Naive B cell (primary cell): ENCODE data around the gene ASXL2. TPM values are rescaled to one million over a fixed set of nuclear protein-coding genes. Genes with fewer than 3 reads are reported as not detected.

Experiments
- ATAC-seq, 2 donors: fragments of 150-1000 bp; cut with Tn5 transposase; 2 replicates each; pipeline ENCODE4 v1.10.0; 2021; ENCODE audit warnings: low read depth in 2 of 2, mild to moderate bottlenecking in 2 of 2, moderate library complexity in 2 of 2
- DNase-seq: peaks from one replicate; pipeline ENCODE4 v3.0.0; 2022
- H3K27ac Mint-ChIP-seq, 6 donors: one replicate each; pipeline ENCODE4 v1.8.0; 2020 to 2022; ENCODE audit warnings: mild to moderate bottlenecking in 6 of 6, mixed read lengths in 6 of 6, moderate library complexity in 5 of 6, inconsistent platforms in 2 of 6
- H3K27me3 Mint-ChIP-seq, 3 donors: one replicate each; pipeline ENCODE4 v1.8.0; 2021 to 2022; ENCODE audit warnings: mixed read lengths in 3 of 3, mild to moderate bottlenecking in 1 of 3
- H3K36me3 Mint-ChIP-seq, 2 donors: one replicate each; pipeline ENCODE4 v1.8.0; 2020 to 2022; ENCODE audit warnings: mixed read lengths in 2 of 2, inconsistent platforms in 1 of 2, mild to moderate bottlenecking in 1 of 2
- H3K4me1 Mint-ChIP-seq, 3 donors: one replicate each; pipeline ENCODE4 v1.8.0; 2020 to 2022; ENCODE audit warnings: mixed read lengths in 3 of 3, inconsistent platforms in 1 of 3, mild to moderate bottlenecking in 1 of 3, moderate library complexity in 1 of 3
- H3K4me3 Mint-ChIP-seq, 8 donors: one replicate each; pipeline ENCODE4 v1.8.0; 2020 to 2022; ENCODE audit warnings: mild to moderate bottlenecking in 8 of 8, mixed read lengths in 8 of 8, moderate library complexity in 8 of 8, inconsistent platforms in 2 of 8
- H3K9me3 Mint-ChIP-seq, 7 donors: one replicate each; pipeline ENCODE4 v1.8.0; 2020 to 2022; ENCODE audit warnings: mixed read lengths in 7 of 7, mild to moderate bottlenecking in 5 of 7, inconsistent platforms in 2 of 7, moderate library complexity in 1 of 7
- polyA plus RNA-seq, 6 donors: library from polyadenylated mRNA; unstranded; fragments of 300-500 nt; fragmentation: Illumina TruSeq; gene quantifications; one replicate each; pipeline ENCODE4 v1.2.3, GENCODE V29; 2021; ENCODE audit warnings: low read depth in 6 of 6

The ASXL2 gene
- polyA plus RNA-seq, 6 donors from 2014 or later: 2.6 to 13.8 (median 8.9) TPM

DNA sequence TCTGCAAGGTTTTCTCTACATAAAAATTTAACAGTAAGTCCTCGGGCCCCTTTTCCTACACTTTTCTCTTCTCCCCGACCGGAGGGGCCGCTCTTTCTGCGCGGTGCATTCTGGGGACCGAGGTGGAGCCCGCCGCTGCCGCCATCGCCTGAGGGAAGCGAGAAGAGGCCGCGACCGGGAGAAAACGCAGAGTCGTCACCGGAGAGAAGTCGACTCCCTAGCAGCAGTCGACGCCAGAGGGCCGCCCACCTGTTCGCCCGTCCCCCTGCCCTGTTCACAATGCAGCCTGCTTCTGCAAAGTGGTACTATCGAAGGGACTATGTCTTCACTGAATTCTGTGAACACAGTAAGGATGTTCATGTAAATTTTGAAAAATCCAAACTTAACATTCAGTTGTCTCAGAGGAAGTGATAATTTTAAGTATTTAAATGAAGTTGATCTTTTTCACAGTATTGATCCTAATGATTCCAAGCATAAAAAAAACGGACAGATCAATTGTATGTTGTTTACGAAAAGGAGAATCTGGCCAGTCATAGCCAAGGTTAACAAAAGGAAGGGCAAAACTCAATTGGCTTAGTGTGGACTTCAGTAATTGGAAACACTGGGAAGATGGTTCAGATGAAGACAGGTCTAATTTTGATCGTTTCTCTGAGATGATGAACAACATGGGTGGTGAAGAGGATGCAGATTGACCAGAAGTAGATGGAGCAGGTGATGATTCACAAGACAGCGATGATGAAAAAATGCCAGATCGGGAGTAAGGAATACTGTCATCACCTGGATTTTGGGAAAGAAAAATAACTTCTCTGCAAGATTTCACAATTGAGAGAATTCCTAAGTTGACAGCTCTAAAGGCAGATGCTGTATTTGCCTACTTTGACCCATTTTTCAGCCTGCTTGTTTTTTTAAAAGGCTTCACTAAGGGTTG lies 55.8 kb downstream of the ASXL2 start:
- no peaks in the 10 kb centered on the region for H3K27me3 Mint-ChIP-seq
- ATAC-seq (peak; percentile 99), DNase-seq (peak; percentile 50)
- H3K9me3 Mint-ChIP-seq: no peaks in the 10 kb centered on the region
- H3K4me1 Mint-ChIP-seq: peaks cover 32 to 50% (median 37%) of the 10 kb centered on the region in 3 donors
- peak overlapping the region; percentile 65 to 89 (median 83) for H3K4me3 Mint-ChIP-seq
- H3K27ac Mint-ChIP-seq: peak overlapping the region in 5 of 6 donors; percentile 44 to 93 (median 83)
- peaks cover 0 to 1% of the 10 kb centered on the region in 2 donors for H3K36me3 Mint-ChIP-seq

DNA sequence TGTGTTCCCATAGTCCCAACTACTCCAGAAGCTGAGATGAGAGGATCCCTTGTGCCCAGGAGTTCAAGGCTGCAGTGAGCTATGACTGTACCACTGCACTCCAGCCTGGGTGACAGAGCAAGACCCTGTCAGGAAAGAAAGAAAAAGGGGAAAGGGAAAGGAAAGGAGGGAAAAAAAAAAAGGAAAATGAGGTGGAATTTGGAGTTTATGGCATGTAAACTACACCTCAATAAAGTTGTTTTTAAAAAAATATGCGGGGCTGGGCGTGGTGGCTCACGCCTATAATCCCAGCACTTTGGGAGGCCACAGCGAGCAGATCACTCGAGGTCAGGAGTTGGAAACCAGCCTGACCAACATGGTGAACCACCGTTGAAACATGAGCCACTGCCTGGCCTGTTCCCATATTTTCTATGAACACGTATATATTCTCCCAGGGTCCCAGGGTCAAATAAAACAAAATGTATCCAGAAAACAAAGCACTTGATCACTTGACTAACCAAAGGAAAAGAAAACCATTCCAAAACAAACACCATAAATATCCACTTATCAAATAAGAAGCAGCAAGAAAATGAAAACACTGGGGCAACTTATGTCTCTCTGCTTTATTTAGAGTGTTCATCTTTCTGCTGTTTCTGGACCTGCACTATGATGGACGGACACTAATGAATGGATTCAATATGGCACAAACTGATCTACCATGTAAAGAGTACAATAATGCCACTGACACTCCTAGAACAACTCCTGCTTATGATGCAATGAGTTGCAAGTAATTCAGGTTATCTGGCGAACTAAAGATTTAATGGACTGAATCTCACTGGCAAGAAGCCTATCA lies 56.8 kb downstream of the ASXL2 start:
- DNase-seq: no peak
- H3K4me3 Mint-ChIP-seq: peak overlapping the region; percentile 65 to 89 (median 83)
- peaks cover 38 to 51% (median 39%) of the 10 kb centered on the region in 3 donors for H3K4me1 Mint-ChIP-seq
- no peak for ATAC-seq
- H3K36me3 Mint-ChIP-seq: no peaks in the 10 kb centered on the region
- H3K27me3 Mint-ChIP-seq: no peaks in the 10 kb centered on the region
- no peaks in the 10 kb centered on the region for H3K9me3 Mint-ChIP-seq
- H3K27ac Mint-ChIP-seq: peak overlapping the region in 4 of 6 donors; percentile 3 to 93 (median 74)

DNA sequence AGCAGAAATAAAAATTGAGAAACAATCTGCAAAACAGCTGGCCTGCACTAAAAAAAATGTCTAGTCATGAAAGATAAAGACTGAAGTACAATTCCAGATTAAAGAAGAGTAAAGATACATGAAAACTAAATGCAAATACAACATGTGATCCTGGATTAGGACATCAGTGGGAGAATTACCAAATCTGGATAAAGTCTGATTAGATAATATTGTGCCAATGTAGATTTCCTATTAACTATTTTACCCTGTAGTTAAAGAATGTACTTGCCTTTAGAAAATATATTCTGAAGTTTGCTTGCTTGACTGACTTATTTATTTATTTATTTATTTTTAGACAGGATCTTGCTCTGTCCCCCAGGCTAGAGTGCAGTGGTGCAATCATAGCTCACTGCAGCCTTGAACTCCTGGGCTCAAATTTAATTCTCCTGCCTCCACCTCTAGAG lies 58.7 kb downstream of the ASXL2 start:
- H3K27me3 Mint-ChIP-seq: no peaks in the 10 kb centered on the region
- no peaks in the 10 kb centered on the region for H3K9me3 Mint-ChIP-seq
- H3K4me3 Mint-ChIP-seq: no peak overlapping the region
- ATAC-seq (no peak), DNase-seq (no peak)
- H3K27ac Mint-ChIP-seq: peak overlapping the region in 1 of 6 donors; percentile 63
- H3K36me3 Mint-ChIP-seq: no peaks in the 10 kb centered on the region
- H3K4me1 Mint-ChIP-seq: peaks cover 30 to 46% (median 43%) of the 10 kb centered on the region in 3 donors

DNA sequence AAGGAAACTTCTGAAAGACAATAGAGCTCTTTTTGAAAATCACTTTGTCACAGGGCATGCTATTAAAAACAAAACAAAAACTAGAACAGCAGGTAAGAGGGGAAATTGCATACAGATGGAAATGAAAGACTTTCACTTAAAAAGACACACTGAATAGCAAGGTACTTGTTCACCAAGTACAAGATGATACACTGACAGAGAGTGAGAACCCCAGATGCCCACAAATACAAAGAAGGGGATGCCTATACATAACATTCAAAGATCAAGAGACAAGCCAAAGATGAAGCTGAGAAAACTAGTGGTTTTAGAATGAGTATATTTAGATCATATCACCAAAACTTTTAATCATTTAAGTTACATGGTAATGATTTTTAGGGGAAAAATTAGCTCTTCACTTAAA lies 60.7 kb downstream of the ASXL2 start:
- Mint-ChIP-seq H3K27me3 (no peaks in the 10 kb centered on the region), H3K4me3 (no peak overlapping the region)
- ATAC-seq: no peak

DNA sequence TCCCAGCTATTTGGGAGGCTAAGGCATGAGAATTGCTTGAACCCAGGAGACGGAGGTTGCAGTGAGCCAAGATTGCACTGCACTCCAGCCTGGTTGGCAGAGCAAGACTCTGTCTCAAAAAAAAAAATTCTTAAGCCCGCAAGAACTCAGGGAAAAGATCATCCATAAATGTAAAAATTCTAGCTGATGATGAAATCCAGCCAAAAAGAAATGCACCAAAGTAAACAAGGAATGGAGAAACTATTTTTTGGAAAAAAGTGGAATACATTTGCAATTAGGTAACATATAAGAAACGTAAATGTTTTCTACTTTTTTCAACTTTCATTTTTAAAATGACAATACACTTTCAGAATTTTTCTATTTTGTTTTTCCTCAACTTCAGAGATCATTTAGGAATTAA lies 61.3 kb downstream of the ASXL2 start:
- no peak for DNase-seq
- peaks cover 24 to 44% (median 42%) of the 10 kb centered on the region in 3 donors for H3K4me1 Mint-ChIP-seq
- no peaks in the 10 kb centered on the region for H3K36me3 Mint-ChIP-seq
- H3K27me3 Mint-ChIP-seq: no peaks in the 10 kb centered on the region
- H3K4me3 Mint-ChIP-seq: no peak overlapping the region
- H3K27ac Mint-ChIP-seq: no peak overlapping the region
- ATAC-seq: no peak
- no peaks in the 10 kb centered on the region for H3K9me3 Mint-ChIP-seq

More for the DNA sequence above, 60.7 kb downstream of the ASXL2 start:
- DNase-seq: no peak
- Mint-ChIP-seq H3K36me3 (no peaks in the 10 kb centered on the region), H3K27ac (peak overlapping the region in 1 of 6 donors; percentile 71), H3K9me3 (no peaks in the 10 kb centered on the region), H3K4me1 (peaks cover 30 to 48% (median 47%) of the 10 kb centered on the region in 3 donors)

DNA sequence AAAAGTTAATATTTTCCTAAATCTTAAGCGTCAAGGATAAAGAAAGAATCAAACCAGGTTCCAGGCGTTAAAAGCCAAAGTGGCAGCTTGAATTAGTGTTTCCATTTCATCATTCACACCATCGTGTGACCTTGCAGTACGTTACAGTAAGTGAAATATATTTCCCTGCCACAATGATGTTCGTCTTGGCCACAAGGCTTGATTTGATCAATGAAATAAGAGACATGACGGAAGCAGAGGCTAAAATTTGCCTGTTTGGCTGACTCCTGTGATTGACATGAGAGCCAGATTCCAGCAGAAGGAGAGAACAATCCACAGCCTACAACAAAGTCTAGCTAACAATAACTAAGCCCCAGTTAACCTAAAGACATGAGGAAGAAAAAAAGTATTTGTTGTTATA lies 62.0 kb downstream of the ASXL2 start:
- H3K27ac Mint-ChIP-seq: peak overlapping the region in 1 of 6 donors; percentile 54
- no peaks in the 10 kb centered on the region for H3K36me3 Mint-ChIP-seq
- no peaks in the 10 kb centered on the region for H3K9me3 Mint-ChIP-seq
- H3K4me1 Mint-ChIP-seq: peaks cover 19 to 38% (median 35%) of the 10 kb centered on the region in 3 donors
- DNase-seq: no peak
- H3K4me3 Mint-ChIP-seq: no peak overlapping the region
- no peak for ATAC-seq
- H3K27me3 Mint-ChIP-seq: no peaks in the 10 kb centered on the region

DNA sequence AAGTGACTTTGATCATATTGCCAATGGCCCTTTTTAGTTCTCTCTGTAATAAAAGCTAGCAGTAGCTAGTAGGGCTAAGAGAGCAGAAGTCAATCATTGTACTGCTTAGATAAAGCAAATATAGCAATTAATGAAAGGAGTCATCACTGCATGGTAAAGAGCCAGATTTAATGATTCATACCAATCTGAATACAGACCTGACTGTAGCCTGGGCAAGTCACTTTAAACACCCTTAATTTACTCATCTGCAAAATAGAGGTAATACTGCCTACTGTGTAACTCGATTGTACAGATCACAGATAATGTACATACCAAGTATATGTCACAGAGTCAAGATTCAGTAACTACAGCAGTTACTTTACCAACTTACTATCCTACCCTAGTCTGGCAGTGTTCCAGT lies 63.6 kb downstream of the ASXL2 start:
- no peak for DNase-seq
- H3K36me3 Mint-ChIP-seq: peaks cover 9 to 10% of the 10 kb centered on the region in 2 donors
- no peaks in the 10 kb centered on the region for H3K9me3 Mint-ChIP-seq
- H3K27me3 Mint-ChIP-seq: no peaks in the 10 kb centered on the region
- H3K4me3 Mint-ChIP-seq: no peak overlapping the region
- H3K27ac Mint-ChIP-seq: peak overlapping the region in 1 of 6 donors; percentile 20
- ATAC-seq: no peak
- peaks cover 29 to 48% (median 43%) of the 10 kb centered on the region in 3 donors for H3K4me1 Mint-ChIP-seq

DNA sequence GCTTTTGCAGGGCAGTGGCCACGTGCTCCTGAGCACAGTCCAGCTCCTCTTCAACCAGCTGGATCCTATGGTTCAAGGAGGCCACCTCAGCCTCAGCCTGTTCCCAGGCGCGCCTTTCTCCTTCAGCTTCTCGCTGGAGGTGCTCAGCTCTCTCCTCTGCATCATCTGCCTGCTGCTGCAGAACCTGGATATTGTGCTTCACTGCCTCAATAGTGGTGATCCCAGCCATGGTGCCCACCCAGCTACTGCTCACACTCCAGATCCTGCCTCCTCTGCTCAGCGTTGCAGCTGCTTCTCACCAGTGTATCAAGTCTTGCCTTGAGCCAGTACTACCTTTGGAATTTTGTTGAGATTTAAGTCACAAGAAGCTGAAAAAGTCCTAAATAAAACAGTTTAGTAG lies 67.9 kb downstream of the ASXL2 start:
- peaks cover 22 to 34% (median 25%) of the 10 kb centered on the region in 3 donors for H3K4me1 Mint-ChIP-seq
- ATAC-seq: no peak
- H3K4me3 Mint-ChIP-seq: no peak overlapping the region
- H3K9me3 Mint-ChIP-seq: no peaks in the 10 kb centered on the region
- H3K27me3 Mint-ChIP-seq: no peaks in the 10 kb centered on the region
- H3K36me3 Mint-ChIP-seq: peaks cover 9 to 11% of the 10 kb centered on the region in 2 donors
- DNase-seq: no peak
- H3K27ac Mint-ChIP-seq: peak overlapping the region in 3 of 6 donors; percentile 8 to 60 (median 59)

DNA sequence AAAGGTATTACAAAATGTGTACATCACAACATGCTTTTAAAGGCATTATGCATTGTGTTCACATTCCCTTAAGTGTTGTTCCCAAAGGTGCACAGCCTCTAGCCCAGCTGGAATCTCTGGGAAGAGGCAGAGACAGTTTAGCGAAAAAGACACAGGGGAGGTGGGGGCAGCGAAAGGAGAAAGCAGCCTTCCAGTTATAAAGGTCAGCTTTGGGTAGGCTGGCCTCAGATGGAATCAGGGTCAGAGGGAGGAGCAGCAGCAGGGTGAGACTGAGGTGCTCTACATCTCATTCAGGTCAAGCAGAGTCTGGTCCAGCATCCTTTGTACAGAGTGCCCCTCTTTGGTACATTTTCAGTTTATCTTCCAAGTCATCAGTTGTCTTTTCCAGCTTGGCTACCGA lies 68.6 kb downstream of the ASXL2 start:
- H3K4me1 Mint-ChIP-seq: peaks cover 18 to 29% (median 20%) of the 10 kb centered on the region in 3 donors
- peaks cover 9 to 11% of the 10 kb centered on the region in 2 donors for H3K36me3 Mint-ChIP-seq
- no peak for DNase-seq
- no peak overlapping the region for H3K4me3 Mint-ChIP-seq
- H3K27ac Mint-ChIP-seq: peak overlapping the region in 4 of 6 donors; percentile 8 to 60 (median 36)
- no peak for ATAC-seq
- H3K27me3 Mint-ChIP-seq: no peaks in the 10 kb centered on the region
- no peaks in the 10 kb centered on the region for H3K9me3 Mint-ChIP-seq

DNA sequence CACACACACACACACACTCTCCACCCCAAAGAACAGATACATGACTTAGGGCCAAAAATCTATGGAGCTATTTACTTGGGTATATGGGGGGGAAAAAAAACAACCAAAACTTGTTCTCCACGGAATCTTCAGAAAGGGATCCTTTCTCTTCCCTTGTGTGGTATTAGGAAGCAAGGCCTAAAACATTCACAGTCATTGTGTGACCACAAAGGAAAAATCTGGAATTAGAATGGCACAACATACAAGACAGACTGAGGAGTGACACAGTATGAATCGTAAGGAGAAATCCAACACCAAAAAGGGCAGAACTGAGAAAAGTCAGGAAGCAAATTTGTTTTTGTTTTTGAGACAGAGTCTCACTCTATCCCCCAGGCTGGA lies 70.3 kb downstream of the ASXL2 start:
- ATAC-seq (no peak), DNase-seq (no peak)
- H3K9me3 Mint-ChIP-seq: no peaks in the 10 kb centered on the region
- H3K27ac Mint-ChIP-seq: no peak overlapping the region
- H3K36me3 Mint-ChIP-seq: peaks cover 9 to 11% of the 10 kb centered on the region in 2 donors
- H3K4me1 Mint-ChIP-seq: peaks cover 13 to 26% (median 18%) of the 10 kb centered on the region in 3 donors
- no peaks in the 10 kb centered on the region for H3K27me3 Mint-ChIP-seq
- no peak overlapping the region for H3K4me3 Mint-ChIP-seq

DNA sequence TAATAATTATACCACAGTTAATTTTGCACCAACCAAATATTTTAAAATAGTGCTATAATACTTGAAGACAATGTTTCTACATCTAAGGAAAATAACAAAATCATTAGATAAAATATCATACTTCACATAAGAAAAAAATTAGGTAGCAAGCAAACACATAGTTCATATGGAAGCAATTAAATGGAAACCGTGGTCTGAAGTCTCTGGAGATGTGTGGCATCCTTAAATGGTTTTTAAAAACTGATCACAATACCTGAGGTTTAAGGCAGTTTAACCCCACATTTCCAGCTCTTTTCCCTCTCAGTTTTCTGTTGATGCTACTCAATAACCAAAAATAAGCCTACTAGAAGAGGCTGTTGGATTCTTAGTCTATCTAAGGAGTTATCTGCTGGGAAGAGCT lies 71.3 kb downstream of the ASXL2 start:
- Mint-ChIP-seq H3K27ac (peak overlapping the region in 1 of 6 donors; percentile 20), H3K4me3 (no peak overlapping the region), H3K27me3 (no peaks in the 10 kb centered on the region), H3K36me3 (peaks cover 9 to 11% of the 10 kb centered on the region in 2 donors), H3K9me3 (no peaks in the 10 kb centered on the region), H3K4me1 (peaks cover 8 to 22% (median 14%) of the 10 kb centered on the region in 3 donors)
- ATAC-seq (no peak), DNase-seq (no peak)

DNA sequence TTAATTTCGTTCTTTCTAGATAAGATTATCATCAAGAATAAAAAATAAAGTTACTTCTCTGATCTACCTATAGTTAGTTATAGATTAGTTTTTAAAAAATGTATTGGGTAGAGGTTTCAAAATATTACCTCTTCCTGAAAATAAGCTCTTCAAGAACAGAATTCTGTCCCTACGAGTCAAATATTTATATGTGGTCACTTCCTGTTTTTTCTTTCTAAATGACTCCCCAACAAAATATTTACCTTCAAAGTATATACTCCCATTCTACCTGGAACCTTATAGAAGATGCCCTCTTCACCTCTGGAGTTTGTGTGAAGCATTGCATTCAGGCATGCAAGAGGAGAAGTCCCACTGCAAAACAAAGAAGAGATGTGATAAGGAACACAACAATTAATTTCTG lies 72.3 kb downstream of the ASXL2 start:
- Mint-ChIP-seq H3K36me3 (peaks cover 9 to 11% of the 10 kb centered on the region in 2 donors), H3K9me3 (no peaks in the 10 kb centered on the region), H3K4me1 (peaks cover 8 to 22% (median 14%) of the 10 kb centered on the region in 3 donors), H3K27ac (peak overlapping the region in 1 of 6 donors; percentile 23), H3K4me3 (no peak overlapping the region), H3K27me3 (no peaks in the 10 kb centered on the region)
- no peak for ATAC-seq
- DNase-seq: no peak

DNA sequence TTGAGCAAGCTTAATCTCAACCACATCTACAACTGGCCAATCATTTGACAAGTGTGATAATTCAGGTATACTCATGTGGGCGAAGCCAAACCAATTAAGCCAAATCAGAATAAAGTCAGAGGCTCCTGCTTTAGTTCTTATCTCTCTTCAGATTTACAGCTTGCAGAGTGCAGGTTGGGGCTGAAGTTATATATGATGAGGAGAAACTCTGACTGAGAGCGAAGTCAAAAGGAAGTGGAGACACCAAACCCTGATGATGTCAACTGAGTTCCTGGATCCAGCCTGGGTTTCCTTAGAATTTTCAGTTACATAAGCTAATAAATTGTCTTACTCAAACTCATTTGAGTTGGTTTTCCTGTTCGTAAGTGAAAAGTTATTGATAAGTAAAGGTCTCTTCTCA lies 73.9 kb downstream of the ASXL2 start:
- H3K4me1 Mint-ChIP-seq: peaks cover 0 to 6% (median 4%) of the 10 kb centered on the region in 3 donors
- DNase-seq: no peak
- H3K4me3 Mint-ChIP-seq: no peak overlapping the region
- H3K27ac Mint-ChIP-seq: no peak overlapping the region
- no peaks in the 10 kb centered on the region for H3K9me3 Mint-ChIP-seq
- H3K27me3 Mint-ChIP-seq: no peaks in the 10 kb centered on the region
- no peak for ATAC-seq
- H3K36me3 Mint-ChIP-seq: peaks cover 0 to 3% of the 10 kb centered on the region in 2 donors
